Stimulated activated CD8-positive, alpha-beta memory T cell treated with anti-CD3 and anti-CD28 coated beads, Interleukin-12 subunit alpha, Interleukin-12 subunit beta, amount 100 ng/mL, for 1 hour (primary cell): ENCODE results near the gene RERE.
"Not testable (repeated sequence)": the region's sequence is repeated elsewhere in the genome, so short reads cannot be mapped to it uniquely, and the experiment has no call there.

Source experiments
- DNase-seq: peaks from one replicate; pipeline ENCODE4 v3.0.0-alpha.2; 2020; ENCODE audit warnings: low read depth

RERE gene

DNA sequence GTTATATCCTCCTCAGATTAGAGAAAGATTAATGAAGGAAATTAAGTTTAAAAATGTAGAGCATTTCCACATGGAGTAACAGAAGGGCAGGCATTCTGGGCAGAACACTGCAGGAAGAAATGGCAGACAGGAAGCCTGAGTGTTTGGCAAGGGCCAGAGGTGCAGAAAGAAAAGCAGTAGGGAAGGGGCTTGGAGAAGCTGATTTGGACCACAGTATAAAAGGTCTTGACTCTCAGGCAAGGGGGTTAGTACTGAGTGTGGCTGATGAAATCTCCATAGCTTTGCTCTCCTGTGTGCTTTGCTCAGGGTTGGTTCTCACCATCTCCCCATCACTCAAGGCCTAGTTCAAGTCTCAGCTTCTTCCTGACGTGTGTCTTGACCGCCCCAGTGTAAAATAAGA is 419.4 kb downstream of the RERE start:
- no peak for DNase-seq

DNA sequence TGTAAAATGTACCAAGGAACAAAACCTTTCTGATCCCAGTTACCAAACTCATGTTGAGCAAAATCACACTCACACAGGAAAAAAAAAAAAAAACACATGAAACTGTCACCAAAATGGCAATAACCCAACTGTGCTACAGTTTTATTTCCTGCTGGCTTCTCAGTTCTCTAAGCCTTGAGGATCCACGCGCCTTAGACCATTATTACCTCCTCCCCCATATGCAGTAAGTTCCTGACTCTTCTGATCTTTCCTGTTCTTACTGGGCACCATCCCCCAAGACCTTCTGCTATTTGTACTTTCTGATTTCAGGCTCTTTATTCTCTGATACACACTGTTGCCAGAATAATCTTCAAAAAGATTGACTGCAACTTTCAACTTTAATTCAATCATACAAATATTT is 419.9 kb downstream of the RERE start:
- no peak for DNase-seq

DNA sequence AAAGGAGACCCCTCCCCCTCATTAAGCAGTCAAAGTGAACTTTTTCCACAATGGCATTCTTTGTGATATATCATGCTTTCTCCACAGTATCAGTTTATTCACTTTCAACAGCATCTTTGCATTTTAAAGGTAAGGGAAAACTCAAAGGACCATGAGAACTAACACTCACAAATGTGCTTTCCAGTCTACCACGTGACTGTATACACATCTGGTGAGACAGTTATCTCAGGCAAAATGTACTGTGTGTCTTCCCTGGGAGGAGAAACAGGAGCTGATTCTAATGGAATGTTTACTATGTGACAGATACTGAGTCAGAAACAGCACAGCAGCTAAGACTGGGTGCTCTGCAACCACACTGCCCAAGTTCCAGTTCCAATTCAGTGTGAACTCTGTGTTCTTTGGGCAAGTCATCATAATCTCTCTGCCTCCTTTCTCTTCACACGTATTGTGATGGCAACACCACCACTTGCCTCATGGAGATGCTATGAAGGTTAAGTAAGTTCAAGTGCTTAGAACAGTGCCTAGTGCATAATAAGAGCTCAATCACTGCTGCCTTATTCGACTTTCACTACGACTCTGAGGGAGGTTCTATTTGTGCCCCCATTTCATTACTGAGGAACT is 420.5 kb downstream of the RERE start:
- DNase-seq: no peak

DNA sequence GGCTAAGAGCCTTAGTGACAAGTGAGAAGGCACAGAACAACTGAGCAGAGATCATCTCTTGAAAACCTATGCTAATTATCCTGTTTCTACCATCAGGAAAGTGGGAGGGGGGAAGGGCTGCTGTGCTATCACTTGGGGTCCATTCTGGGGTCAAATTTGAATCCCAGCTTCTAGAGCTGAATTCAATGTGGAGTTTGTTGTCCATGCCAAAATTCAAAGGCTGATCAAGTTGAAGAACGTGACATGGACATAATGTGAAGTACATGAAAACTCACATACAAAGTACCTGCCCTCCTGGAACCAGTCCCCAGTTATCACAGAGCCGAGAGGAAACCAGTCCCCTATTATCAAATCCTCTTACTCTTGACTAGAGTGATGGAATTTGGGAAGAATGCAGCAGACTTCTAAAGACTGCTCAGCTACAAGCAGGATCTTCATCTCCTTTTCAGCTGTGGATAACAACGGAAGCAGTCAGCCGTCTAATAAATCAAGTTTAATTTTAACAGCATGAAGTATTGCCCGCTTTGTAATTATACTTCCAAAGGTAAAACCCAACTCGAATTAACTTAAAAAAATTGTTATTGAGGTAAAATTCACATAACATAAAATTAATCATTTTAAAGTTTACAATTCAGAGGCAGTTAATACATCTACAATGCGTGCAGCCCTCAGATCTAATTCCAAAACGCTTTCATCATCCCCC is 421.2 kb downstream of the RERE start:
- DNase-seq: no peak

DNA sequence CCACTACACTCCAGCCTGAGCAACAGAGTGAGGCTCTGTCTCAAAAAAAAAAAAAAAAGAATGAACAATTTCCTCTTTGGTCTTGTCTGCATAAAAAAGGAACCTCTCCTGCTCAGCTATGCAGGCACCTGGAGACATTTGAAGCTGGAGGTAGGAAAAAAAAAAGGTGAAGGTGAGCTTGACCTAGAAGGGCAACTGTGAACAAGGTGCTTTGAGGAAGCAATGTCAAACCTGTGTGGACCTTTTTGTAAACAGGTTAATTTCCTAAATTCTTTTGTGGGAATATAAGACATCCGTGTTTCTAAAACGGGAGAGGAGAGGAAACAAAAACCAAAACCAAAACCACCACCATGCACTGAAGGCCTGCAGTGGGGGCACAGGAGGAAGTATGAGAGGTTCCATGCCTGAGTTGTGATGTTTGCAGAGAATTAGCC is 422.0 kb downstream of the RERE start:
- no peak for DNase-seq

DNA sequence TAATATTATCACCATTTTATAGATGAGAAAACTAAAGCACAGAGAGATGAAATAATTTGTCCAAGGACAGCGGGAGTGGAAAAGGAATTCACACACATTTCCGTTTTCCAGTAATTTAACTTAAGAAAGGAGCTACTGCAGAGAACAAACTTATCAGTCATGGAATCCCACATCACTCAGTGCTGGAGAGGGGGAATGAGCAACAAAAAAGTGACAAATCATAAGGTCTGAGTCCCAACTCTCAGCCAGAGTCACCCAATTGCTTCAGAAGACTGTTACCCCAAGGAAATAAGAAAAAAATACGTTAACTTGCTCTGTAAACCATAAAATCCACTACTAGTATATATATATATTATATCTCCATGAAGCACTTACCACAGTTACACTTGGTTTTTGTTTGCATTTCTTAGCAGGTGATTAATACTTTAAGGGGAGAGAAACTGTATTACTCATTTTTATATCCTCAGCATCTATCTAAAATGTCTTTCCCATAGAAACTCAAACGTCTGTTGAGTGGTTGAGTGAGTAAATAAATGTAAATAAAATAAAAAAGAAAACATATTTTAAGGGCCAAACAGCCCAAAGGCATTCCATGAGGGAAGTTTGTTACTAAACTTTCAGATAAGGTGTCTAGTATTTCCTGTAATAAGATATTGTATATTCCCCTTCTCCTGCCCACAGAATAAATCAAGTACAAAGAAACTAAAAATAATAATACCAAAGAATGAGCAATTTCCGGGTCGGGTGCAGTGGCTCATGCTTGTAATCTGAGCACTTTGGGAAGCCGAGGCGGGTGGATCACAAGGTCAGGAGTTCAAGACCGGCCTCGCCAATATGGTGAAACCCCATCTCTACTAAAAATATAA is 422.8 kb downstream of the RERE start:
- DNase-seq: no peak

DNA sequence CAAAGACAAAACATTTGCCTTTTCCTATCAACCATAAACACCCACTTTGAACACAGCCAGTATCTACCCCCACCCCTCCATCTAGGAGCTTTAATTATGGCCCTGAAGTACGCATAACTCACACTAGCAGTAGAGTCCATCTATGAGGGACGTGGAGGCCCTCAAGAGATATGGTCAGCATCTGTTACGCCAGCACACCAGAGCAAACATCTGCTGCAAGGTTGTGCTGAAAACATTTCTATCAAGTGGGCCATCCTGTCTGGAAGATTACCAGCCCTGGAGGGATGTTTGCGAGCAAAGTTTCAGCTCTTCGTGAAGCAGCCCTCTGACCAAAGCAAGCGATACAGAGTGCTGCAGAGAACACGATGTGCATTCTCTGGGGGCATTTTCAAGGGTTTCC is 424.9 kb downstream of the RERE start:
- DNase-seq: no peak

DNA sequence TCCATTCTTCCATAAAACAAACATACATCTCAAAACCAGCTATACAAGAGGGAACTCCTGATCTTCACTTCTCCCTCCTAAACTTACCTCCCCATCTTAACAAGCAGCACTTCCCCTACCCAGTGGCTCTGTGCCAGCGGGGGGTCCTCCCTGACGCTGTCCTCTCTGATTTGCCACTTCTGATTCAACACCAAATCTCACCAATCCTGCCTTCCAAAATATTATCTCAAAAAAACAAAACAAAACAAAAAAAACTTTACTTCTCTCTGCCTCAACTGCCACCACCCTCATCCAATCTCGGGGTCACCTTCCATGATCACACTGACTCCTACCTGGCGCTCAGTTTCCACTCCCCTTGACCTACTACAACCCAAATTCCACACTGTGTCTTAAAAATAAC is 426.7 kb downstream of the RERE start:
- no peak for DNase-seq

DNA sequence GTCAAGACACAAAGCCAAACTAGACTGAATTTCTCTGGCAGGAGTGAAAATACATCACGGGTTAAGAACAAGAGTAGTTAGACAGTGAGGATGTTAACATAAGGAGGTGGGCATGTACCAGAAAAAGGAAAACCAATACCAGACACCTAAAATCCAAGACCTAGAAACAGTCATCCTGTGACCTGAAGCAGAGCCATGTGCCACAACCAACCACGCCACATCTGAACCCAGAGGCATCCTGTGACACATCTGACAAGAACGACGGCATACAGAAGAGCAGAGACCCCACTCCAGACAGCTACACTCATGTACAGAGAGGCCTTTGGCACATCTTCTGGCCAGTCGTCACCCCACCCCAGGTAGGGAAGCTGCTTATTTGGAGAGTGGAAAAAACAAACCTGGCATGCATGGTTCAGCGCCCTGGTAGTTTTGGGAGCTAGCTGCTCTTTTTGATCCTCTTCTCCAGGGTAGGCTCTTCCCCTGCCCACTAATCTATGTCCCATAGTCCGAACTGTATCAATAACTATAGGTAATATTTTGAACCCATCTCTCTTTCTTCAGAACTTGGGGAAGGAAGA is 427.4 kb downstream of the RERE start:
- DNase-seq: no peak

DNA sequence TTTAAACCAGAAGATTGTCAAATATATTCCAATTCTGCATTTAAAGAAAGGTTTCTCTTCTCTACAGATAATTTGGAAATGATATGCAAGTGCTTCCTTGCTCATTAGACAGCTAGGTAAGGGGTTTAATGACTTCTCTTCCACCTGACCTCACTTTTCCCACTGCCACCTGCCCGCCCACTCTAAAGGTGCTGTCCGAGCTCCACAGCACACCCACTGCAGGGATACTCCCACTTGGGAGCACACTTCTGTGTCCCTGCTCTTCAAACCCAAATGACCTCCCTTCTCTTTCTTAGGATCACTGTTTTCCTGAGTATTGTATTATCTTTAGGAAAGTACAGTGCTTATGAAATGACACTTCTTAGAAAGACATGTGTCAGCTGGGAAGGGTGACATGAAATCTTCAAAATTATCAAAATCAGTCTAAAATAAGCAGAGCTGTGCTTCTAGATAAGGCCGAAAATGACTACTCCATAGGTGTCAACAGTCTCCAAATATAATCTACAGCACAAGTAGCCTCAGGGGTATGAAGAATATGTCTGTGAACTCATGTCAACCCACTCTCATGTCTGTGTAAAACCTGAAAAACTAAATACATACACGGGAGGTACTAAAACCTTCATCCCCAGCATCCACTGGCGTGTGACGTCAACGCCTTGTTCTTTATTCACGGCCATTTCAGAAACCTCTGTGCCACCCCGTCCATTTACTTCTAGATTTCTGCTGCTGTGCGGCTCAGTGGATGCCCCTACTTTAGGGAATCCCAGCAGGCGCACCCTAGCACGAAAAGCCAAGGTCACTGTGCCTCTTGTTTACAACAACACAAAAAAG is 428.5 kb downstream of the RERE start:
- no peak for DNase-seq

DNA sequence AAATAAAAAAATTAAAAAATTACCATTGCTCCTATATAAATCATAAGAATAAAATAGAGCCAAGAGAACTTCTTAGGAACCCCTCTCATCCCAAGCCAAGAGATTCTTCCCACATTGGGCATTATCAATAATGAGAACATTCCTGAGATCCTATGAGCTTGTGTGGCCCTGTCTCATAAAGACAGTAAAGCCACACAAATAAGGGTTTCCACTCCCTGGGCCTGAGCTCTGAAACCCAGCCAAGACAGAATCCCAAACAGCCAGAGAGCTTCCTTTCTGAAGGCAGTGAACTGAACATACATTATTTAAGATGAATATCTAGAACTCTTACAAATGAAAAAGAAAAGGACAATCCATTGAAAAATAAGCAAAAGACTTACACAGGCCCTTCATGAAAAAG is 431.2 kb downstream of the RERE start:
- DNase-seq: no peak

DNA sequence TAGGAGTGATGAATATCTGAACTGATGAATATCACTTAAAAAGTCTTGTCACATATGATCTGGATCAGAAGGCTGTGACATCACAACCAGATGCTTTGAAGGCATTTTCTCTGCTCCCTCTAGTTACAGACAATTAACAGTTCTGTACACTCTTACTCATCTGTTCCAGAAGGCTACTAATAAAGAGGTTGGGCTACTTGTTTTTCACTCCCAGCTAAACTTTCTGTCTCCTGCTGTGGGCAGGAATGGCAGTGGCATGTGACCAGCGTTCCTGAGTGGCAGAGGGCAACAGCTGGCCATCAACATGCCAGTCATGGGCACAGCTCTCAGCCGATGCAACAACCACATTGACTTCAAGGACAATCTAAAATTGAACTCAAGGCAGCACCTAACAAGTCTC is 432.9 kb downstream of the RERE start:
- DNase-seq: no peak

DNA sequence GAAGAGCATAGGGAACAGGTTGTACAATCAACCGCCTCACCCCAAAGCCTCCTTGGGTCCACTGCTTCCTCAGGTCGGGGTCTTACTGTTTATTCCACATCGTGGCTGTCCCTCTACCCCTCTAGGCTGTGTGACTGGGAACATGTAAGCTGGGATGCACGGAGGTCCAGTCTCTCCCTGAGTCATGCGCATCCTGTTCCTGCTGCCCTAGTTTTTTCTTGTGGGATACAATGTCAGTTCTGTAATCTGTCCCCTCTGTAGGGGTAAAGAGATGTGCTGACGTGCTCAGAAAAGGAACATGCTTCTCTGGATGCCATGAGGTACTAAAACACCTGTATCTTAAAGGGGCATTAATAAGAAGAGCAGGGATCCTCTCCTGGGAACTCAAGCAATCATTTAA is 433.4 kb downstream of the RERE start:
- no peak for DNase-seq

DNA sequence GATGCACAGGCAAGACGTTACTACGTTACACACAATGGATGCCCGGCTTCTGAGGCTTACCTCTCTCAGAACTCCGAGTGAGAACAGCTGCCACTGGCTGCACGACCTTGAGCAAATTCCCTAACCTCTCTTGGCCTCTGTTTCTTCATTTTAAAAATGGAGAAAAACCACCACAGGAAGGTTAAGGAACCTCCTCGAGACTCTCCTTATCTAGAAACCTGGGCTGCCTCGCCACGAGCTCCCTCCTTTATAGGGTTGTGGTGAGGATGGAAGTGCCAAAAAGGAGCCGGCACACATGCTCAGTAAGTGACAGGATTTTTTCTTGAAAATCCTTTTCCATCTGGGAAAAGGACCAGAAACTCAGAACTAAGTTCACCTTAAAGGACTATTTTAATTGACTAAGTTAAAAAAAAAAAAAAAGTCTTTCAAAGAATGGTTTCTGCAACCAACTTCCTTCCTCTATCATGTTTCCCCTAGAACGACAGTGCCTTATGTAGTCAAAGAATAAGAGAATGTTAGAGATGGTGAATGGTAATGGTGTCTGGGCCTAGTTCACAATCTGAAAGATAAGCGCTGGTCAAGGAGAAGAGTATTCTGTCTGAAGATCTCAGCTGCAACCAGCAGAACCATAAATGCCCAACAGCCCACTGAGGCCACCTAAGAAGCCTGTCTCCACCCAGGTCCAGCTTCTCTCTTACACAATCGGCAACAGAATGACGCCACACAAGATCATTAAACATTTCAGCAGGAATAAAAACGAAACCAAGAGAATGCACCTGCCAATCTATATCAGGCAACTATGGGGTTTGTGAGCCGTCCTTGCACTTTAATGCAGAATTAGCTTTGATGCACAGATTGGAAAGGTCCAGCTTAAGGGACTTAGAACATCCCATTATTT is 434.6 kb downstream of the RERE start:
- no peak for DNase-seq

DNA sequence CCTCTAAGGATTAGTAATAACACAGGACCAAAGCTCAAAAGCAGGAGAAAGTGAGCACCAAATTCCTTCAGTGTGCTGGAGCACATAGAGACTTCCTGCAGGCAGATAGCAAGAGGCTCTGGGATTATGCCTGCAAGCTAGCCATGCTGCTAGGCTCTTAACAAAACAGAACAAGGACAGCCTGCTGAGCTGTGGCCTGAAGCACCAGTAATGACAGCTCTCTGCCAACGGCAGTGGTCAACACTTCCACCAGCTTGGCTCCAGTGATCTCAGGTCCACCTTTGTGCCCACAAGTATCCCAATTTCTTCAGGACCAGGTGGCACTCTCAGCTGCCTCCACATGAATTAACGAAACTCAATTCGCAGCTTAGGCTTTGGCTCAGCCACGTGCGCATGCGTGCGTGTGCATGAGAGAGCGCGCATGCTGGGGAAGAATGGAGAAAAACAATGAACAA is 435.4 kb downstream of the RERE start:
- DNase-seq: no peak

DNA sequence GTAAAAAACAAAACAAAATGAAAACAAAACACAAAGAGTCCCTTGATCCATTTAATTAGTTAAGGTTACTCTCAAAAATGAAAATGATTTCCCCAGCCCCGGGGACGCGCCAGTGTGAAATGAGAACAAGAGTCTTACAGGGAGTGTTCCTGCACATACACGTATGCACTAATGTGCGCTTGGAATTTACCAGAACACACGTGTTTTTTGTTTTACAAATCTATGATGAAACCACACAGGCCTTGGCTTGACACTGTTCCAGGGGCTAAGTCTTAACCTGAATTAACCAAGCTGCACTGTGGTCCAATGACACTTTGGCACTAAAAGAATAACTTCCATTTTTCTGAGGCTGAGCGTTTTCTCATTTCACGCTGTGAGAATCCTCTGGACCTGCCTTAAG is 435.8 kb downstream of the RERE start:
- no peak for DNase-seq

DNA sequence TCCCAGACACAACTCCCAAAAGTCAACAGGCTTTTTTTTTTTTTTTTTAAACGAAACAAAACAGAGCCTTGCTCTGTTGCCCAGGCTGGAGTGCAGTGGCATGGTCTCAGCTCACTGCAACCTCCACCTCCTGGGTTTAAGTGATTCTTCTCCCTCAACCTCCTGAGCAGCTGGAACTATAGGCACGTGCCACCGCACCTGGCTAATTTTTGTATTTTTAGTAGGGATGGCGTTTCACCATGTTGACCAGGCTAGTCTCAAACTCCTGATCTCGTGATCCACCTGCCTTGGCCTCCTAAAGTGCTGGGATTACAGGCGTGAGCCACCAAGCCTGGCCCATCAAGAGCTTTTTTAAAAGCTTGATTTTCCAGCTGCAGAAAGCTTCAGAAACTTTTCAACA is 437.1 kb downstream of the RERE start:
- not testable (repeated sequence) for DNase-seq

DNA sequence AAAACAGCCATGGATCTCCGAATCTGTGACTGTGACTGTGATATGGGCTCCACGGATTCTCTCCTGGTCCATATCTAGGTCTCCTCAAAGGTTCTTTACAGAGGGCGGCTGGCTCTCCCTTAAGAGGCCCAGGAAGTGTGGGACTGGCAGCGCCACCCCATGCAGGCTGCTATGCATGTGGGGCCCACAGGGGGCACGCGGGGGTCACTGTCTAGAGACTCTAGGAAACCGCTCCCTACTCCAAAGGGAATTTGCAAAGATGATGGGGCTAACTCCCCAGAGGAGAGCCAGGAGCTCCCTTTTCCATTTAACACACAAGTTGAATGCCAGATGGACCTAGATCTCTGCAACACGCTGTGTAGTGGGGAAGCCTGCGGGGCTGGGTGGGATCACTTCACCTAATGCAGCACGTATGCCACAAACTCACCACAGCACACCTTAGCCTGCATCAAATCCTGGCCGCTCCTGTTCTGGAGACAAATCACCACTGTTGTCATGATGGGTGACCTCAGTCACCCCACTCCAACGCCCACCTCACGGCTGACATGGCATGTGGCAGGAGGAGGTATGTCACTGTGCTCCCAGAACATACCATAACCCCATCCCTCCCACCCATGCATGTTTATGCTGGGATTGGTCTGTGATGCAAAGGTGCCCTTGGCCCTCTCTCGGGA is 437.8 kb downstream of the RERE start:
- DNase-seq: no peak

DNA sequence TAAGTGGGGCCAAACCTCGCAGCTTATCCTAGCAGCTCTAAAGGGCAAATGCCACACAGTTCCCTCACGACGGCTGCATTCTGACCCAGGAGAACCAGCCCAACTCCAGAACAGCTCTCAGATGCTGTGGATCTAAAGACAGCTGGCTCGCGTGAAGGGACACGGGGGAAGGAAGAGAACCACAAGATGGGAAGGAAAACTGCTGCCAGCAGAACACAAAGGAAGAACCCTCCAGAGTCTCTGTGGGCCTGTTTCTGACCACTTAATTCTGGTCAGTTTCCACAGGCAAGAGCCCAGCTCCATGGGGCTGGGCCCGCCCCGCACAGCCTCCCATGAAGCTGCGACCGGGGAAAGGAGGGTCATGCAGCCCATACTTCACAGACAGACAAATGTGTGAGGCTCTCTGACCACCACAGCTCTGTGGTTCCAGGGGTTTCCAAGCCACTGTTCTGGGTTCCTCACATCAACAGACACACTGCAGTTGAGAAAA is 438.4 kb downstream of the RERE start:
- DNase-seq: no peak

DNA sequence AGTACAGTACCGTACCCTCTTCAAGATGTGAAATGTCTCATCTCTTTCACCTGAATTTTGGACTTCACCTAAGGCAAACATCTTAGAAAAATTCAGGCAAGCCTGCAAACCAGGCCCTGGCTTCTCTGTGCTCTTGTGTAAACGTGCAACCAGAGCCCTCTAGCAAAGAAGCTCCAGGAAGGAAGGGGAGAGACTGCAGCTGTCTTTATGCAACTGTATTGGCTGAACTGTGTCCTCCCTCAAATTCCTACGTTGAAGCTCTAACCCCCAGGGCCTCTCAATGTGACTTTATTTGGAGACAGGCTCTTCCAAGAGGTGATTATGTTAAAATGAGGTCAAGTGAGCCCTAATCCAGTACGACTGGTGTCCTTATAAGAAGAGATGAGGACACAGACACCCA is 439.3 kb downstream of the RERE start:
- no peak for DNase-seq
